Measurements from ENCODE around the gene KDSR. TPM values are rescaled to one million over a fixed set of nuclear protein-coding genes. Genes with fewer than 3 reads are reported as not detected.
"Not testable (repeated sequence)": the region's sequence is repeated elsewhere in the genome, so short reads cannot be mapped to it uniquely, and the experiment has no call there.

KDSR gene
- total RNA-seq, 1 experiment from 2014 or later = 41.7 TPM

DNA sequence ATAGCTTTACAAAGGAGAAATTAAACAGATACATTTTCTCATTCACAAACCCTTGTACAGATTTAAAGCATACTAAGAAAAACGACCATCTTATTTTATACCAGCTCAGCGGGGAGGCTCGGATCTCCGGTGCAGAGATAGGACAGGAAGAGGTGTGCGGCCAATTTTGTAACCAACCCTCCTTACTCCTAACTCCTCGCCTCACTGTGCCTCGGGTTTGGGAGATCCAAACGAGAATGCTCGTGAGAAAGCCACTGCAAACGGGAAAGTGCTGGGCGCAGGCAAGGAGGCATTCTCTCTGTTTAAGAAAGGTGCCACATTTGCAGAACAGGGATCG is 1.2 kb downstream of the KDSR start:
- intact Hi-C loops (cut with micrococcal nuclease; ENCODE audit: unreplicated experiment) = loop anchor here (10.0 kb wide), 1 partner anchor 479 kb away; no protein-coding TSS in a partner anchor
- peaks cover 12% of the 10 kb centered on the region; the same call in 1 of the 2 replicates for H3F3A ChIP-seq (ENCODE audit: insufficient read depth, low read depth)
- no TSS peak for BruUV-seq (replicated peaks)
- no peak overlapping the region for H3K27ac ChIP-seq
- TF ChIP-seq, protein P1, sequence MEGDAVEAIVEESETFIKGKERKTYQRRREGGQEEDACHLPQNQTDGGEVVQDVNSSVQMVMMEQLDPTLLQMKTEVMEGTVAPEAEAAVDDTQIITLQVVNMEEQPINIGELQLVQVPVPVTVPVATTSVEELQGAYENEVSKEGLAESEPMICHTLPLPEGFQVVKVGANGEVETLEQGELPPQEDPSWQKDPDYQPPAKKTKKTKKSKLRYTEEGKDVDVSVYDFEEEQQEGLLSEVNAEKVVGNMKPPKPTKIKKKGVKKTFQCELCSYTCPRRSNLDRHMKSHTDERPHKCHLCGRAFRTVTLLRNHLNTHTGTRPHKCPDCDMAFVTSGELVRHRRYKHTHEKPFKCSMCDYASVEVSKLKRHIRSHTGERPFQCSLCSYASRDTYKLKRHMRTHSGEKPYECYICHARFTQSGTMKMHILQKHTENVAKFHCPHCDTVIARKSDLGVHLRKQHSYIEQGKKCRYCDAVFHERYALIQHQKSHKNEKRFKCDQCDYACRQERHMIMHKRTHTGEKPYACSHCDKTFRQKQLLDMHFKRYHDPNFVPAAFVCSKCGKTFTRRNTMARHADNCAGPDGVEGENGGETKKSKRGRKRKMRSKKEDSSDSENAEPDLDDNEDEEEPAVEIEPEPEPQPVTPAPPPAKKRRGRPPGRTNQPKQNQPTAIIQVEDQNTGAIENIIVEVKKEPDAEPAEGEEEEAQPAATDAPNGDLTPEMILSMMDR (conservative IDR thresholded peaks at IDR 0.05) = no peak
- no peak for TF ChIP-seq EZH2 (IDR thresholded peaks at IDR 0.05; ENCODE audit: low read depth)
- H3K4me1 ChIP-seq (replicated peaks; ENCODE audit: insufficient read depth) = peaks cover 20% of the 10 kb centered on the region
- peak overlapping the region; percentile 98 for H3K4me2 ChIP-seq
- H3K36me3 ChIP-seq (ENCODE audit: low read depth) = peaks cover 21% of the 10 kb centered on the region; the same call in 1 of the 2 replicates
- ChIA-PET POLR2A (ENCODE audit: unreplicated experiment) (interaction anchor here (0.7 to 1.0 kb wide), 2 partner anchors 56 to 604 kb away, joined by 3 to 12 read pairs; partner anchors contain the start of genes SERPINB8 and VPS4B), CTCF (interaction anchor here (0.6 kb wide), 1 partner anchor 73 kb away, joined by 4 read pairs; no protein-coding TSS in a partner anchor)
- peak overlapping the region; percentile 91 for H2AFZ ChIP-seq
- no peaks in the 10 kb centered on the region for H3K9me2 ChIP-seq (ENCODE audit: insufficient read depth)
- H3K27me3 ChIP-seq (ENCODE audit: insufficient read depth, low read depth) = no peaks in the 10 kb centered on the region
- peaks cover 35% of the 10 kb centered on the region for H3K79me2 ChIP-seq (ENCODE audit: low read depth)
- no peaks in the 10 kb centered on the region; the same call in 1 of the 2 replicates for H3K9me3 ChIP-seq (ENCODE audit: insufficient read depth, low read depth)
- peak overlapping the region; percentile 99 for H3K4me3 ChIP-seq
- peaks cover 10% of the 10 kb centered on the region for H4K20me1 ChIP-seq (ENCODE audit: insufficient read depth)
- no peak for DNase-seq

DNA sequence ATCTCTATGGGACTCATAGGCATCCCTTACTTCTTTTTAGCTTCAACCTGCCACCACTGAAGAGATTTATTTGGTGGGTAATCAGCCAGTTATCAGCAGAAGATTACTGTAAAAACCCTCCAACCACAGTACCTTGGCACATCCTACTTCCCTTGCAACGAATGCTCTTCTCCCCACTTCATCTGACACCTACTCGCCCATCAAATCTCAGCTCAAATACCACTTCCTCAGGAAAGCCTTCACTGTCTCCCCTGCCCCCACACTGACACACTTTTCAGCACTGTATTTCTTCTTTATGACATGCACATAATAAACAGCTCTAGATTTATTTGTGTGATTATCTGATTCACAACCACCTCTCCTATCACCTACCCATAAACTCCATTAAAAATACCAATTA is 3.1 kb downstream of the KDSR start:
- Histone ChIP-seq H3K27ac (no peak overlapping the region), H3K4me2 (no peak overlapping the region), H3F3A (ENCODE audit: insufficient read depth, low read depth) (peaks cover 17% of the 10 kb centered on the region; the same call in 1 of the 2 replicates), H3K9me2 (ENCODE audit: insufficient read depth) (no peaks in the 10 kb centered on the region), H3K4me1 (replicated peaks; ENCODE audit: insufficient read depth) (peaks cover 20% of the 10 kb centered on the region), H2AFZ (no peak overlapping the region), H3K27me3 (ENCODE audit: insufficient read depth, low read depth) (no peaks in the 10 kb centered on the region), H3K36me3 (ENCODE audit: low read depth) (peaks cover 31% of the 10 kb centered on the region), H3K79me2 (ENCODE audit: low read depth) (peaks cover 35% of the 10 kb centered on the region), H4K20me1 (ENCODE audit: insufficient read depth) (peaks cover 10% of the 10 kb centered on the region), H3K4me3 (no peak overlapping the region), H3K9me3 (ENCODE audit: insufficient read depth, low read depth) (no peaks in the 10 kb centered on the region)
- CTCF ChIA-PET = no interaction called here
- BruUV-seq (replicated peaks) = no TSS peak
- no peak for TF ChIP-seq EZH2 (IDR thresholded peaks at IDR 0.05; ENCODE audit: low read depth)
- TF ChIP-seq, protein P1 (conservative IDR thresholded peaks at IDR 0.05) = no peak
- POLR2A ChIA-PET (ENCODE audit: unreplicated experiment) = no interaction called here
- no peak for DNase-seq
- intact Hi-C loops (cut with micrococcal nuclease; ENCODE audit: unreplicated experiment) = loop anchor here (10.0 kb wide), 1 partner anchor 481 kb away; no protein-coding TSS in a partner anchor

DNA sequence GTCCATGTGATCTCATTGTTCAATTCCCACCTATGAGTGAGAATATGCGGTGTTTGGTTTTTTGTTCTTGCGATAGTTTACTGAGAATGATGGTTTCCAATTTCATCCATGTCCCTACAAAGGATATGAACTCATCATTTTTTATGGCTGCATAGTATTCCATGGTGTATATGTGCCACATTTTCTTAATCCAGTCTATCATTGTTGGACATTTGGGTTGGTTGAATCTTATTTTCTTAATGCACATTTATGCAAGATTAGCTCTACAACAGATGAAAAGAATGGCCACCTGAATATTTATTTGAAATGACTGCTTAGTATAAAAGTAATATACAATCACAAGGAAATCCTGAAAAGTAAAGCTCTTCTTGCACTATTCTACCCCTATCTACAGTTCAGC is 3.6 kb downstream of the KDSR start:
- CTCF ChIA-PET; POLR2A ChIA-PET (ENCODE audit: unreplicated experiment): not testable (repeated sequence)

More for the DNA sequence above, 3.6 kb downstream of the KDSR start:
- not testable (repeated sequence) for H3K9me2 ChIP-seq (ENCODE audit: insufficient read depth); H3K9me3 ChIP-seq (ENCODE audit: insufficient read depth, low read depth); DNase-seq; BruUV-seq (replicated peaks); H3K27me3 ChIP-seq (ENCODE audit: insufficient read depth, low read depth); H3K4me3 ChIP-seq; H3K4me2 ChIP-seq; H3K27ac ChIP-seq; H2AFZ ChIP-seq
- H3F3A ChIP-seq (ENCODE audit: insufficient read depth, low read depth) = peaks cover 16% of the 10 kb centered on the region; the same call in 1 of the 2 replicates
- intact Hi-C loops (cut with micrococcal nuclease; ENCODE audit: unreplicated experiment) = loop anchor here (10.0 kb wide), 1 partner anchor 481 kb away; no protein-coding TSS in a partner anchor
- H4K20me1 ChIP-seq (ENCODE audit: insufficient read depth) = peaks cover 10% of the 10 kb centered on the region
- peaks cover 31% of the 10 kb centered on the region for H3K36me3 ChIP-seq (ENCODE audit: low read depth)
- H3K79me2 ChIP-seq (ENCODE audit: low read depth) = peaks cover 35% of the 10 kb centered on the region
- peaks cover 16% of the 10 kb centered on the region for H3K4me1 ChIP-seq (replicated peaks; ENCODE audit: insufficient read depth)

All from PC-9 (cell line).